CD14-positive monocyte (primary cell): ENCODE results near the gene ODR4. TPM values are rescaled to one million over a fixed set of nuclear protein-coding genes. Genes with fewer than 3 reads are reported as not detected.

ENCODE experiments used
- DNase-seq, 3 donors: peaks; one replicate each; pipeline ENCODE4 v3.0.0-alpha.2; 2011 to 2022
- H2AFZ ChIP-seq: 2 replicates; pipeline ENCODE4 v1.6.0; 2012; ENCODE audit warnings: mild to moderate bottlenecking, low read depth, low read length, inconsistent platforms; ENCODE audit not compliant: insufficient read depth, poor library complexity, severe bottlenecking
- H3K27ac ChIP-seq, 2 donors: 1 replicate in 1 of 2; 2 replicates in 1 of 2; pipeline ENCODE4 v1.5.1; 2012 to 2013; ENCODE audit warnings: low read length in 2 of 2, control low read depth in 1 of 2, inconsistent platforms in 1 of 2, low read depth in 1 of 2, mild to moderate bottlenecking in 1 of 2
- H3K27me3 ChIP-seq, 2 donors: one replicate each; pipeline versions ENCODE4 v1.6.0 to v1.6.1; 2011 to 2013; ENCODE audit warnings: low read length in 2 of 2; ENCODE audit not compliant: control insufficient read depth in 2 of 2, insufficient read depth in 2 of 2
- H3K36me3 ChIP-seq, 2 donors: replicated peaks in 1 of 2; 1 replicate in 1 of 2; 2 replicates in 1 of 2; pipeline versions ENCODE4 v1.5.1 to v1.6.1; 2012 to 2013; ENCODE audit warnings: low read length in 2 of 2, control low read depth in 1 of 2, inconsistent platforms in 1 of 2, mild to moderate bottlenecking in 1 of 2; ENCODE audit not compliant: insufficient read depth in 2 of 2, control insufficient read depth in 1 of 2
- H3K4me1 ChIP-seq, 2 donors: 1 replicate in 1 of 2; 2 replicates in 1 of 2; pipeline versions ENCODE4 v1.5.1 to v1.6.1; 2012 to 2013; ENCODE audit warnings: low read length in 2 of 2, control low read depth in 1 of 2, inconsistent platforms in 1 of 2, mild to moderate bottlenecking in 1 of 2, moderate library complexity in 1 of 2; ENCODE audit not compliant: insufficient read depth in 2 of 2, control insufficient read depth in 1 of 2
- H3K4me2 ChIP-seq: replicated peaks from 2 replicates; pipeline ENCODE3; 2012; ENCODE audit warnings: low read length, moderate library complexity, mild to moderate bottlenecking; ENCODE audit not compliant: poor library complexity, severe bottlenecking; ENCODE audit errors: extremely low read depth
- H3K4me3 ChIP-seq, 3 experiments: fragments of 200-600 bp in 1 of 3; sonication (generic) in 1 of 3; replicated peaks in 1 of 3; 1 replicate in 2 of 3; 2 replicates in 1 of 3; pipeline ENCODE4 v1.5.1; 2011 to 2013; ENCODE audit warnings: low read length in 3 of 3, mild to moderate bottlenecking in 3 of 3, control low read depth in 2 of 3, low read depth in 2 of 3, inconsistent platforms in 1 of 3, moderate library complexity in 1 of 3
- H3K79me2 ChIP-seq: 2 replicates; pipeline ENCODE4 v1.6.0; 2012; ENCODE audit warnings: mild to moderate bottlenecking, control low read depth, inconsistent platforms, low read length, moderate library complexity; ENCODE audit not compliant: insufficient read depth
- H3K9ac ChIP-seq: 2 replicates; pipeline ENCODE4 v1.6.0; 2017; ENCODE audit warnings: low read length, mild to moderate bottlenecking; ENCODE audit not compliant: insufficient read depth, poor library complexity, severe bottlenecking
- H3K9me3 ChIP-seq, 2 donors: replicated peaks in 1 of 2; 1 replicate in 1 of 2; 2 replicates in 1 of 2; pipeline versions ENCODE4 v1.5.1 to v1.6.1; 2012 to 2013; ENCODE audit warnings: low read length in 2 of 2, control low read depth in 1 of 2; ENCODE audit not compliant: control insufficient read depth in 1 of 2, insufficient read depth in 1 of 2
- H4K20me1 ChIP-seq: 2 replicates; pipeline ENCODE4 v1.6.0; 2012; ENCODE audit warnings: mild to moderate bottlenecking, low read length, control low read depth, moderate library complexity; ENCODE audit not compliant: insufficient read depth
- H3K27ac Mint-ChIP-seq, 7 donors: one replicate each; pipeline ENCODE4 v1.8.0; 2020; ENCODE audit warnings: mild to moderate bottlenecking in 7 of 7, mixed read lengths in 7 of 7, moderate library complexity in 6 of 7, inconsistent platforms in 2 of 7
- H3K27me3 Mint-ChIP-seq, 3 donors: one replicate each; pipeline ENCODE4 v1.8.0; 2021 to 2022; ENCODE audit warnings: low read depth in 3 of 3, mild to moderate bottlenecking in 3 of 3, mixed read lengths in 3 of 3, moderate library complexity in 3 of 3, inconsistent platforms in 1 of 3
- H3K36me3 Mint-ChIP-seq, 2 donors: one replicate each; pipeline ENCODE4 v1.8.0; 2020; ENCODE audit warnings: mixed read lengths in 2 of 2, inconsistent platforms in 1 of 2, mild to moderate bottlenecking in 1 of 2
- H3K4me1 Mint-ChIP-seq: one replicate; pipeline ENCODE4 v1.8.0; 2020; ENCODE audit warnings: mild to moderate bottlenecking, mixed read lengths
- H3K4me3 Mint-ChIP-seq, 2 donors: one replicate each; pipeline ENCODE4 v1.8.0; 2020; ENCODE audit warnings: mild to moderate bottlenecking in 2 of 2, mixed read lengths in 2 of 2, moderate library complexity in 1 of 2
- H3K9me3 Mint-ChIP-seq, 7 donors: one replicate each; pipeline ENCODE4 v1.8.0; 2020 to 2022; ENCODE audit warnings: mixed read lengths in 7 of 7, mild to moderate bottlenecking in 6 of 7, moderate library complexity in 6 of 7, inconsistent platforms in 2 of 7
- WGBS: methylation state at CpG from one replicate; pipeline ENCODE4 v1.1.5; 2013; ENCODE audit warnings: missing lambda C conversion rate; ENCODE audit not compliant: insufficient coverage; 5-methylcytosine and 5-hydroxymethylcytosine counted together
- intact Hi-C, 2 donors: fragments of 100-400 bp; cut with micrococcal nuclease; formaldehyde crosslinking; loops; one replicate each; pipeline versions ENCODE4 v1.15.0 to v1.15.1; 2023
- polyA plus RNA-seq, 3 donors: library from polyadenylated mRNA; depleted of rRNA in 1 of 3; unstranded in 2 of 3; stranded (reverse) in 1 of 3; fragments of 300-500 nt in 2 of 3; fragments of >200 nt in 1 of 3; fragmentation: Illumina TruSeq in 2 of 3; gene quantifications; 1 replicate in 2 of 3; 2 replicates in 1 of 3; pipeline ENCODE4 v1.2.3, GENCODE V29; 2012 to 2021
- TF ChIP-seq, protein P1 (sequence below): fragments of 200-600 bp; IDR thresholded peaks from one replicate; pipeline ENCODE4 v1.8.0; 2022; ENCODE audit warnings: antibody characterized with exemption, mild to moderate bottlenecking

The ODR4 gene
- polyA plus RNA-seq, 3 donors = 6.4 to 10.1 (median 9.7) TPM

DNA sequence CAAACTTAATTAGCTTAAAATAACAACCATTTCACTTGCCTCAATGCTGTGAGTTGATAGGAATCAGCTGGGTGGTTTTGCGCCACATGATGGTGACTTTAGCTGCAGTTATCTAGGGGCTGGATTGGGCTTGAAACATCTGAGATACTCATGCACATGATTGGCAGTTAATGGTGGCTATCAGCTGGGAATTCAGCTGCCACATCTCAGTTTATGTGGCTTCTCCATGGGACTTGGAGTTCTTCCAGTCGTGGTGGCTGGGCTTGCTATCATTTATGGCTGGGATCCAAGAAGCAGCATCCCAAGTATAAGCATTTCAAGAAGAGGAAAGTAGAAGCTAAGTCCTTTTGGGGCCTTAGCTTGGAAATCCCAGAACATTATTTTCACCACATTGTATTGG, 48.9 kb downstream of the ODR4 start:
- H3K9me3 Mint-ChIP-seq = peaks cover 0 to 2% (median 0%) of the 10 kb centered on the region in 7 donors
- Histone ChIP-seq H3K36me3 (peaks cover 14 to 16% of the 10 kb centered on the region in 2 donors), H3K27ac (no peak overlapping the region), H4K20me1 (no peaks in the 10 kb centered on the region), H3K79me2 (no peaks in the 10 kb centered on the region), H3K9ac (no peak overlapping the region), H3K27me3 (no peaks in the 10 kb centered on the region), H3K4me1 (peaks cover 7 to 18% of the 10 kb centered on the region in 2 donors), H2AFZ (no peak overlapping the region), H3K9me3 (no peaks in the 10 kb centered on the region), H3K4me3 (no peak overlapping the region), H3K4me2 (no peak overlapping the region)
- no peak for DNase-seq
- intact Hi-C loops = no loop called here
- H3K36me3 Mint-ChIP-seq = peaks cover 21 to 31% of the 10 kb centered on the region in 2 donors
- TF ChIP-seq, protein P1, sequence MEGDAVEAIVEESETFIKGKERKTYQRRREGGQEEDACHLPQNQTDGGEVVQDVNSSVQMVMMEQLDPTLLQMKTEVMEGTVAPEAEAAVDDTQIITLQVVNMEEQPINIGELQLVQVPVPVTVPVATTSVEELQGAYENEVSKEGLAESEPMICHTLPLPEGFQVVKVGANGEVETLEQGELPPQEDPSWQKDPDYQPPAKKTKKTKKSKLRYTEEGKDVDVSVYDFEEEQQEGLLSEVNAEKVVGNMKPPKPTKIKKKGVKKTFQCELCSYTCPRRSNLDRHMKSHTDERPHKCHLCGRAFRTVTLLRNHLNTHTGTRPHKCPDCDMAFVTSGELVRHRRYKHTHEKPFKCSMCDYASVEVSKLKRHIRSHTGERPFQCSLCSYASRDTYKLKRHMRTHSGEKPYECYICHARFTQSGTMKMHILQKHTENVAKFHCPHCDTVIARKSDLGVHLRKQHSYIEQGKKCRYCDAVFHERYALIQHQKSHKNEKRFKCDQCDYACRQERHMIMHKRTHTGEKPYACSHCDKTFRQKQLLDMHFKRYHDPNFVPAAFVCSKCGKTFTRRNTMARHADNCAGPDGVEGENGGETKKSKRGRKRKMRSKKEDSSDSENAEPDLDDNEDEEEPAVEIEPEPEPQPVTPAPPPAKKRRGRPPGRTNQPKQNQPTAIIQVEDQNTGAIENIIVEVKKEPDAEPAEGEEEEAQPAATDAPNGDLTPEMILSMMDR = no peak
- no peak overlapping the region for H3K27ac Mint-ChIP-seq
- no peaks in the 10 kb centered on the region for H3K27me3 Mint-ChIP-seq
- no peak overlapping the region for H3K4me3 Mint-ChIP-seq
- 100% methylated on average over 1 of the region's 2 CpGs for WGBS
- peaks cover 15% of the 10 kb centered on the region for H3K4me1 Mint-ChIP-seq

DNA sequence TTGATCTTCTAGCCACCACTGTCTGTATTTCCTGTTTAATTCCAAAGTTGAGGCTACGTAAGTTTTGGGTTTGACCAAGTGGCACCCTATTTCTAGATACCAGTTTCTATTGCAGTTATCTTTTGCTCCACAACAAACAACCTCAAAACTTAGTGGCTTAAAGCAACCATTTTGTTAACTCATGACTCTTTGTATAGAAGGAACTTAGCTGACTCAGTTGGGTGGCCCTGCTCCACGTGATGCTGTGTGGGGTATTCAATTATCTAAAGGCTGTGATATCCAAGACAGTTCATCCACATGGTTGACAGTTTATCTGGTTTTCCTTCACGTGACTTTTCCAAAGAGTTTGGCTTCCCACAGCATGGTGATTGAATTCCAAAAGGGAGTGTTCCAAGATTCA, 50.5 kb downstream of the ODR4 start:
- TF ChIP-seq, protein P1 = no peak
- Mint-ChIP-seq H3K27me3 (no peaks in the 10 kb centered on the region), H3K27ac (no peak overlapping the region), H3K4me1 (peaks cover 20% of the 10 kb centered on the region), H3K9me3 (peaks cover 0 to 2% (median 0%) of the 10 kb centered on the region in 7 donors), H3K4me3 (no peak overlapping the region), H3K36me3 (peaks cover 9 to 20% of the 10 kb centered on the region in 2 donors)
- Histone ChIP-seq H3K27ac (no peak overlapping the region), H3K9ac (no peak overlapping the region), H3K9me3 (no peaks in the 10 kb centered on the region), H2AFZ (no peak overlapping the region), H3K4me3 (no peak overlapping the region), H3K4me2 (no peak overlapping the region), H3K36me3 (peaks cover 0 to under 1% of the 10 kb centered on the region in 2 donors), H4K20me1 (no peaks in the 10 kb centered on the region), H3K4me1 (peaks cover 7 to 20% of the 10 kb centered on the region in 2 donors), H3K27me3 (no peaks in the 10 kb centered on the region), H3K79me2 (no peaks in the 10 kb centered on the region)
- DNase-seq = no peak
- intact Hi-C loops = no loop called here
- WGBS = 90% methylated on average over 2 of the region's 3 CpGs
